HG02943 (cell line): ENCODE results near the gene DNAJC17.

Source experiments
- ATAC-seq: cut with Tn5 transposase; IDR thresholded peaks from one replicate; pipeline ENCODE4 v1.9.1; 2021; ENCODE audit warnings: mild to moderate bottlenecking, low read depth, moderate library complexity; ENCODE audit not compliant: unreplicated experiment

DNAJC17 gene

GRCh38 chr15:40807028-40807887 is at the start of gene DNAJC17, which contains the start of gene ZFYVE19:
DNAJC17 (minus strand) TSS chr15:40807473; CDS start chr15:40807446, 27 bp downstream.
ZFYVE19 (plus strand) TSS chr15:40807089; CDS start chr15:40807590, 501 bp downstream.
- ATAC-seq: peak; percentile 90

GRCh38 chr15:40856746-40857145 is 49.5 kb upstream of the DNAJC17 start:
- ATAC-seq: no peak

GRCh38 chr15:40855706-40856234 is 48.5 kb upstream of the DNAJC17 start:
- ATAC-seq: no peak

GRCh38 chr15:40854161-40854560 is 46.9 kb upstream of the DNAJC17 start:
- ATAC-seq: no peak

- ATAC-seq: no peak
Measured at GRCh38 chr15:40853241-40853890, 46.1 kb upstream of the DNAJC17 start.

- no peak for ATAC-seq
Measured at GRCh38 chr15:40852529-40852928, 45.3 kb upstream of the DNAJC17 start.

- ATAC-seq: no peak
Measured at GRCh38 chr15:40850576-40851112, 43.4 kb upstream of the DNAJC17 start.

- ATAC-seq: no peak
Measured at GRCh38 chr15:40847223-40847961, 40.1 kb upstream of the DNAJC17 start.

- no peak for ATAC-seq
Measured at GRCh38 chr15:40846841-40847222, 39.6 kb upstream of the DNAJC17 start.

- no peak for ATAC-seq
Measured at GRCh38 chr15:40845511-40846284, 38.4 kb upstream of the DNAJC17 start.

- ATAC-seq: no peak
Measured at GRCh38 chr15:40845036-40845435, 37.8 kb upstream of the DNAJC17 start.

GRCh38 chr15:40844696-40845030 is 37.4 kb upstream of the DNAJC17 start:
- no peak for ATAC-seq

- ATAC-seq: no peak
Measured at GRCh38 chr15:40843885-40844695, 36.8 kb upstream of the DNAJC17 start, which contains the start of gene SPINT1. SPINT1 (plus strand) TSS chr15:40844048; CDS start chr15:40844555, 507 bp downstream.

- ATAC-seq: no peak
Measured at GRCh38 chr15:40843261-40843884, 36.1 kb upstream of the DNAJC17 start.

GRCh38 chr15:40841741-40842140 is 34.5 kb upstream of the DNAJC17 start:
- ATAC-seq: no peak

GRCh38 chr15:40838756-40839155 is 31.5 kb upstream of the DNAJC17 start:
- ATAC-seq: no peak

GRCh38 chr15:40836020-40836419 is 28.7 kb upstream of the DNAJC17 start:
- ATAC-seq: no peak

- ATAC-seq: no peak
Measured at GRCh38 chr15:40832903-40833302, 25.6 kb upstream of the DNAJC17 start.
